Fibroblast of skin of right quadriceps (primary cell): ENCODE measurements around the gene RGS16.
A peak's percentile ranks its signal among the peaks of the same experiment; 100 is the strongest.

ENCODE experiments used
- DNase-seq: peaks from one replicate; pipeline ENCODE4 v3.0.0-alpha.2; 2013

Gene RGS16

GRCh38 chr1:182629080-182629479 lies 24.9 kb upstream of the RGS16 start:
- DNase-seq = no peak

DNA sequence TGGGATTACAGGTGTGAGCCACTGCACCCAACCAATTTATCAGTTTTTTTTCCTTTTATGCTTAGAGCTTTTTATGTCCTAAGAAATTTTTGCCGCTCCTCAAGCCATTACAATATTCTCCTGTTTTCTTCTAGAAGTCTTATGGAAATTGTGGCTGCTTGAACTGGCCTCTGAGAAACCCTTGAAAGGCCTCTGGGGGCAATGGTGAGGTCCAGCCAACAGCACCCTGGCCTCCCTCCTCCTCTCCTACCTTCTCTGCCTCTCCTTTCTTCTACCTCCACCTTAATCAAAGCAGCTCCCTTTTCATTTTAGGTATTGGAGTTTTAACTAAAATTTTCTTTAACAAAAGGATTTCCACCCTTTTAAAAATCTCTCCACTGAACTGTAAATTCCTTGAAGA lies 24.5 kb upstream of the RGS16 start:
- no peak for DNase-seq

DNA sequence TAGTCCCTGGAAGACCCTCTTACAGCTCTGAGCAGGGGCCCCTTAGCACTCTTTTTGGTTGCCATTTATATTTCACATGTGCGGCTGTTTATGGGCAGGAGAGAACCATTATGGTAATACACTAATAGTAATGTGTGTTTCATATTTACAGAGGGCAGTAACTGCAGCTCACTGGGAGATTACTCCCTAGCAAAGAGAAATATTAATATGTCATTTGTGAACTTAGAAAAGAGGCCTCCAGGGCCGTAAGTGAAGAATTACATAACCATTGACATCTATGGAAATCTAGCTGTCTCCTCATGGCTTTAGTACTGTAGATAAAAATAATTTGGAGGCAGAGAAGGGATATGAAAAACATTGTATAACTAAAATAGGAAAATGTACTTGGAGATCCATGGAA lies 23.4 kb upstream of the RGS16 start:
- no peak for DNase-seq

DNA sequence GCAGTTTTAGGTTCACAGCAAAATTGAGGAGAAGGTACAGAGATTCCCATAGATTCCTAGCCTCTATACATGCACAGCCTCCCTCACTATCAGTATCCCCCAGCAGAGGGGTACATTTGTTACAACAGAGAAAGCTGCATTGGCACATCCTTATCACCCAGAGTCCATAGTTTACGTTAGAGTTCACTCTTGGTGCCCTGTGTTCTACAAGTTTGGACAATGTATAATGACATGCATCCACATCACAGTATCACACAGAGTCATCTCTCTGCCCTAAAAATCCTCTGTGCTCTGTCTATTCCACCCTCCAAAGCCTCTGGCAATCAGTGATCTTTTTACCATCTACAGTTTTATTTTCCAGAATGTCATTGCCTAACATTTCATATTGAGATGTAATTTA lies 22.3 kb upstream of the RGS16 start:
- DNase-seq = no peak

- peak; percentile 44 for DNase-seq
Measured at GRCh38 chr1:182625719-182626504, 21.7 kb upstream of the RGS16 start.

DNA sequence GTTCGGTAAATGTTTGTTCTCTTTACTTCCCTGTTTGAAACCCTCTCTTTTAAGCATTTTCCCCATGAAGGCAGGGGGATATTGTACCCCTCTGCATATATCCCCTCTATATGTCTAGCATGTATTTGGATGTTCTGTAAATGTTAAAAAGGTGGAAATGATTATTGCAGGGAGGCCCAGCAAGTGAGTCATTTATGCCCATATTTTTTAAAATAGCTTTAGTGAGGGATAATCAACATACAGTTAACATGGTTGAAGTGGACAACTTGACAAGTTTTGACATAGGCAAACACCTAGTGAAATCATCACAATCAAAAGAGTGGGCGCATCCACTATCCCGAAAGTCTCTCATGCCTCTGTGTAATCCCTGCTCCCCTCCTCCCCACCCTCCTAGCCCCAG lies 20.8 kb upstream of the RGS16 start:
- DNase-seq = no peak

DNA sequence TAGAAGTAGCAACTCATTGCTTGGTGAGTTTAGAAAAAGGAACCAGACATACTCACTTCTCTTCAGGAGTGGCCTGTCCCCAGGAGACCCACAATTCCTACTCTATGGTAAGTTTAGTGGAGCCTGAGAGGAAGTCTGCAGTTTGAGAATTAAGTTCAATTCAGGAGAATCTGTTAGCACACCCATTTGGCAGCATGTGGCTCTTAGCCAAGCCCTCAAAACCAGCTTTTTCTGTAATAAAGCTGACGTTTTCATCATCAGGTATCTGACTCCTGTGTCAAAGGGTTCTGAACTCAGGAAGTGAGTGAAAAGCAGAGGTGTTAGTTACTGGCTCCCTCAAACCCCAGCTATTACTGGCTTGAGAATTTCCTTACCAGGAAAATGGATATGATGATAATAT lies 20.4 kb upstream of the RGS16 start:
- no peak for DNase-seq

DNA sequence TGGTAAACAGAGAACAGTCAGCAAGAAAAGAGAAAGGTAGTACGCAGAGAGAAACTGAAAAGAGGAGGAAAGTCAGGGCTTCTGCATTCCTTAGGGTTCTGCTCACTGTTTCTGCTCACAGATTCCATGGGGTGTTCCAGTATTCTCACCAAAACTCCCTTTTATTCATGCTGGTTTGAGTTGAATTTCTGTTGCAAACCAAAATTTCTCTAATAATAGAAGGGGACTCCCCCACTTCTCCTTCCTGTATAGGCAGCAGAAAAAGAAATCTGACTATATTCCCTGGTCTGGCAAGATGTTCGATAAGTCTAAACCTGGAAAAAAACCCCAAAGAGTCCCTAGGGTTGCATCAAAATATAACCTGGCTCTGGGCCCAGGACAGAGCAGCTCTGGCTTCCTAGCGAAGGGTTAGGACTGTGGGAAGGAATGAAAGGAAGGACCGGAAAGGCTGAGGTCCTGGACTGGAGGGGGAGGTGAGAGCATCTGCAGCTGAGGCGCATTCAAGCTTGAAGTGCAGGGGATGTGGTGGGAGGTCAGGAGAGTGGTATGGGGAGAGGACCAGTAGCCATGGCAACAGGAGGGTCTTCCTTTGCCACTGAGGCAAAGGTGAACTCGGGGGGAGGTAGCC lies 18.8 kb upstream of the RGS16 start:
- DNase-seq = peak; percentile 76

GRCh38 chr1:182621906-182622305 lies 17.7 kb upstream of the RGS16 start:
- no peak for DNase-seq

- no peak for DNase-seq
Measured at GRCh38 chr1:182620924-182621585, 16.9 kb upstream of the RGS16 start.

GRCh38 chr1:182617734-182618351 lies 13.7 kb upstream of the RGS16 start:
- DNase-seq = peak; percentile 72

DNA sequence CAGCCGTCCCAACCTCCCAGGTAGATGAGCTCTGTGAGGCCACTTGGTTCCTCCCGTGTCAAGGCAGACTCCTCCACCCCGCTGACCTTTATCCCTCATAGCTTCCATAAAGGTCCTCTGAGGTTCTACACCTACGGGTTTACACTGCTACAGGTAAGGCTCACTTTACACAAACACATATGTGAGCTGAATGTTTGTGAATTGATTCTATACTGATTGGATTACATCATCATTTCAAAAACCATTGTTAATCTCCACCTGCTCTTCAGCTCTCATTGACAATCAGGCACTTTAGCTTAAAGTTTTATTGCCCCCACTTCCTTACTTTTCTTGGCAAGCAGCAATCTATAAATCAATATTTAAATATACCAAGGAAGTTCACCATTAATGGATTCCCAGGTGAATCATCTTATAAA lies 12.8 kb upstream of the RGS16 start:
- DNase-seq = no peak

DNA sequence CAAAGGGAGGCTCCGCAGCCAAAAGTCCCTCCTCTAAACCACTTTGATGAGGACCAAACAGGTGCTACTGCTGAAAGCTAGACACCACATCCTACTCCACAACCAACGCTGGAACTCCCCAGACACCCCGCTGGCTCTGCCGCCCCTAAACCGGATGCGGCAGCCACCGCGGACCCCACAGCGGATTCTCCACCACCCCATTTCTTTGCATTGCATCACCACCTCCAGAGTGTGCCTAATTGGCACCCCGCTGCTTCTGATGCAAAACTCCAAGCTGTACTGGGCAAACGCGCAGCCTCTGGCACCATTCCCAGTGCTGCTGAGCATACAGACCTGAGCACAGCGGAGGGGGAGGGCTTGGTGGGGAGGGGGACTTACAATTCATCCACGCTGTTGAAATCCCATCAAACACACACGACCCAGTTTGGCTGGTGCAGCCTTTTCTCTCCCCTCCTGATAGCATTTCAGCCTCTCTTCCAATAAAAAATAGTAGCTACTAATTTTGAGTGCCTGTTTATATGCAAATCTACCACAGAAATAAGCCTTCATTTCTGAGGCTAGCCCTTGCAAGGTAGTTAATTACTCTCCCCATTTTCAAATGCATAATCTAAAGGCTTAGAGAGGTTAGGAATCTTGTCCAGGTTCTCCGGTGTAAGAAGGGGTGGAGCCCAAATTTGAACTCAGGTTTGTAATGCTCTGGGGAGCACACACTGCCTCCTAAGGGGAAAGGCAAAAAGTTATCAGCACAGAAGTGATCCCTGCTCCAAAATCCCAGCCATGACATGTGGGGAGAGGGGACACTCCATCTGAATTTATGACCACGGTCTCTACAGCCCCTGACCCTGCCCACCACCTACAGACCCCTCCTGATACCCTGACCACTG lies 12.2 kb upstream of the RGS16 start:
- DNase-seq = peak; percentile 93

DNA sequence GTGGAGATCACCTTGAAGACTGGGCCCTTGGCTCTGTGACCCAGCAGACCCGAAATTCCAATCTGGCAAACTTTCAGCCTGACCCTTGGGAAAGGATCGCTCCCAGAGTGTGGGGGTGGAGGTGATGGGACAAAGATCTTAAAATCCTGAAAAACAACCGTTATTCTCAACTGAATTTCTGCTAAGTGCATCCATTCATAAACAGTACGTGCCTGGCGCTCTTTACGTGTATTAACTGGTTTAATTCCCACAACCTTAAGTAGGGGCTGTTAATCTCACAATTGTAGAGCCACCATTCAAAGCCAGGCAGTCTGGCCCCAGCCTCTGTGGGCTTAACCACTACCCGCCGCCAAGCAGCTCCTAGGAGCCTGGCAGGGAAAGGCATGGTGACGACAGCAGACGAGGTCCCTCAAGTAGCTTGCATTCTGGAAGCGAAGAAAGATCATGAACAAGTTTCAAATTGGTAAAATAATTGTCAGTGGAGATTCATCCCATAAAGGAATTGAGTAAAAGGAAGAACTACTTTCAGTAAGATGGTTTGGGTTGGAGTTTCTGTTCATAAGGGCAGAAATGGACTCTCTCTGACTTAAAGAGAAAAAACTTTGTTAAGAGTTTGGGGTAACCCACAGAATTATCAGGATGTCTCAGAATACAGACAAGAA lies 11.4 kb upstream of the RGS16 start:
- peak; percentile 47 for DNase-seq

DNA sequence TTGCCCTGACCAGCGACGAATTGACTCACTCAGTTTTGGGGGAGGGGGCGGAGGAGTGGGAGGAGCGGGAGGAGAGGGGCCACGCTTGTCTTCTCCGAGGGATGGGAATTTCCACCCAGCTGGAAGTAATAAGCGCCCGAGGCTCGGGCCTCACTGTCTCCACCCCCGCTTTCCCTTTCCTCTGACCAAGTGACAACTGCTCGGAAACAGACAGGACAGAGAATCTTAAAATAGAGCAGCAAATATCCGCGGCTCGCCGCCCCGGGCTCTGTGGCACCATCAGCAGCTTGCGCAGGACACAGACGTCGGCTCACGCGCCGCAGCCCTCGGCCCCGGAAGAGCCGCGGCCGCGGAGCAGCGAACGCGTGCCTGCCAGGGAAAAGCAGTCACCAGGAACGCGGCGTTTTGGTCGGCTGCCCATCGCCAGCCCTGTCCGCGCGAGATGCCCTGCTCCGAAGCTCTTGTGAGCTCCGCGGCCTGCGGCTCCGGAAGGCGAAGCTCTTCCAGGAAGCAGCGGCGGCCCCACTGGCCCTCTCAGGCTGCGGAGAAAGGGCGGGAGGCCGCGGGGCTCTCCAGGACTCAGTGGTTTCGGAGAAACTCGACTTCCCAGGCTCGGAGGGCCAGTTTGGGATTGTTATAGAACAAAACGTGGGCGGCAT lies 10.7 kb upstream of the RGS16 start:
- DNase-seq = peak; percentile 92

DNA sequence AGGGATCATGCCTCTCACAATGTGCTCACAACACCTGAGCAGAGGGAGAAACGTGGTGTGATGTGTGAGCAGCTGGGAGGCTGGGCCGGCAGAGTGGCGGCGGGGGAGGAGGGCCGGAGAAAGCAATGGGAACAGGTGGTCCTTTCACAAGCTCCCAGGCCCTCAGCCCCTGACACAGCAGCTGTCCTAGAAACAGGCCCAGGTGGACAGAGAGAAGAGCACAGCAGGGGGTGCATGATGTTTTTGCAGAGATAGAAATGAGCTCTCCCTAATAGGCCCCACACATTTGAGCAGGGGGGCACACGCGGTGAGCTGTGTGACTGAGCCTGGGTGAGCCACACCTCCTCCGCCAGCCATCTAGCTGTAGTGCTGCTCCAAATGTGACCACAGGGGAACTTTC lies 7.6 kb upstream of the RGS16 start:
- no peak for DNase-seq

DNA sequence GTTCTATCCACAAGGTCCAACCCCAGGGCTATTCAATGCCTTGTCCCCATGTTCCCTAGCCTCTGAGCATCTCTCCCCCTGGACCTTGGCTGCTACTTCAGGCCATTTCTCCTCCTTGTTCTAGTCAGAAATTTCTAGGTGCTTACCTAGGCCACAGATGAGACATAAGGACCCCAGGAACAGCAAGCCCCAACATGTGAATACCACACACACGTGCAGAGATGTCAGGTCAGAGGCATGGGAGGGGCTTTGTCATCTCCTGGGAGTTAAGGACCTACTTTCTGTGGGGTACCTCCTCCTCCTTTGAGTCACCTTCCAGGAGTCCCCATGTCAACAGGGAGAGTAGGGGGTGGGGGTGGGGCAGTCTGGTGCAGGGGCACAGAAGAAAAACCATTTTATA lies 7.1 kb upstream of the RGS16 start:
- DNase-seq = no peak

- DNase-seq = peak; percentile 64
Measured at GRCh38 chr1:182610606-182611194, 6.5 kb upstream of the RGS16 start.

GRCh38 chr1:182608845-182609610 lies 4.8 kb upstream of the RGS16 start:
- peak; percentile 62 for DNase-seq

DNA sequence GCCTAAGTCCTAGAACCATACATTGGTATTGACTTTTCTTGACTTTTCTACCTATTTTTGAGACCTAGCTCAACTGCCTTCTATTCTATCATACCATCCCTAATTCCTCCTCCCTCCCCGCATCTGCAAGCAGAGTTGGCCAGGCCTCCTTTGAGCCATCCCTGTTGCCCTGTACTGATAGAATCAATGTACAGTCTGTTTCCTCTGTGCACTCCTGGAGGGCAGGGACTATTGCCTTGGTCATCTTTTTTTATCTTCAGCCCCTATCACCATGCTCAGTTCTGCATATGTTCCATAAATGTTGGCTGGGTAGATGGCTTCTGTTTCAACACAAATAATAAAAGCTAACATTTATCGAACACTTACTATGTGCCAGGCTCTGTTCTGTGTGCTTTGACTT lies 4.0 kb upstream of the RGS16 start:
- no peak for DNase-seq
